Activated effector memory CD4-positive, alpha-beta T cell treated with Interleukin-2 at 50 U/mL for 16 hours (primary cell): ENCODE results near the gene H19.

Experiments
- DNase-seq: peaks from one replicate; pipeline ENCODE4 v3.0.0-alpha.2; 2020

The H19 gene

GRCh38 chr11:1997755-1998154 is at the start of gene H19:
H19 (minus strand) TSS chr11:1997842.
- no peak for DNase-seq

- DNase-seq, result no peak
These were observed 44.3 kb upstream of the H19 start for GRCh38 chr11:2041963-2042362.

- DNase-seq, result no peak
These were observed 43.5 kb upstream of the H19 start for GRCh38 chr11:2041153-2041552.

- DNase-seq, result no peak
These were observed 41.6 kb upstream of the H19 start for GRCh38 chr11:2039198-2039759.

- DNase-seq, result no peak
These were observed 39.3 kb upstream of the H19 start for GRCh38 chr11:2036863-2037486.

- no peak for DNase-seq
These were observed 37.7 kb upstream of the H19 start for GRCh38 chr11:2035382-2035781.

GRCh38 chr11:2031058-2031457 is 33.4 kb upstream of the H19 start:
- DNase-seq, result no peak

- DNase-seq, result no peak
These were observed 30.1 kb upstream of the H19 start for GRCh38 chr11:2027708-2028107.

GRCh38 chr11:2015025-2015424 is 17.4 kb upstream of the H19 start:
- no peak for DNase-seq

GRCh38 chr11:2012440-2012839 is 14.8 kb upstream of the H19 start:
- DNase-seq, result no peak

- DNase-seq, result no peak
These were observed 6.8 kb upstream of the H19 start for GRCh38 chr11:2004466-2004865.

GRCh38 chr11:2002807-2003206 is 5.2 kb upstream of the H19 start:
- DNase-seq, result no peak

GRCh38 chr11:2002042-2002776 is 4.6 kb upstream of the H19 start:
- no peak for DNase-seq

GRCh38 chr11:1998861-1999260 is 1.2 kb upstream of the H19 start:
- no peak for DNase-seq

- no peak for DNase-seq
These were observed 648 bp upstream of the H19 start for GRCh38 chr11:1998290-1998689.

- no peak for DNase-seq
These were observed 3.5 kb downstream of the H19 start for GRCh38 chr11:1994121-1994520.

- no peak for DNase-seq
These were observed 5.5 kb downstream of the H19 start for GRCh38 chr11:1992111-1992510.

- no peak for DNase-seq
These were observed 6.6 kb downstream of the H19 start for GRCh38 chr11:1990872-1991578.

GRCh38 chr11:1989953-1990352 is 7.7 kb downstream of the H19 start:
- DNase-seq, result no peak

- DNase-seq, result no peak
These were observed 8.8 kb downstream of the H19 start for GRCh38 chr11:1988667-1989317.

- DNase-seq, result no peak
These were observed 9.5 kb downstream of the H19 start for GRCh38 chr11:1988174-1988573.

GRCh38 chr11:1987024-1987423 is 10.6 kb downstream of the H19 start:
- no peak for DNase-seq

- DNase-seq, result no peak
These were observed 14.1 kb downstream of the H19 start for GRCh38 chr11:1983601-1983961.
